HepG2 (cell line): ENCODE measurements around the gene LPO. TPM values are rescaled to one million over a fixed set of nuclear protein-coding genes. Genes with fewer than 3 reads are reported as not detected.

Experiments used
- ATAC-seq: fragments of 200-7000 bp; cut with Tn5 transposase; 3 replicates; pipeline ENCODE4 v1.9.1; 2020; ENCODE audit warnings: mild to moderate bottlenecking, moderate library complexity
- BruUV-seq: library from RNA; stranded (reverse); fragments of 400-500 nt; replicated peaks from 2 replicates; lab custom pipeline; 2021; lab: Mats Ljungman, UMichigan
- CTCF ChIA-PET: fragments of 300-600 bp; formaldehyde crosslinking; extraction: SDS; loops from one replicate; lab custom pipeline; 2021; ENCODE audit warnings: low total read pairs, inconsistent platforms, low intra/inter-chr PET ratio; lab: Yijun Ruan, JAX
- POLR2A ChIA-PET: fragments of 350-600 bp; sonication (Branson Sonifier 250); formaldehyde crosslinking; loops from one replicate; lab custom pipeline; 2020; ENCODE audit warnings: antibody characterized with exemption, inconsistent platforms; lab: Yijun Ruan, JAX
- DNase-seq: peaks from one replicate; pipeline ENCODE4 v3.0.0-alpha.2; 2015; ENCODE audit warnings: low spot score
- FAIRE-seq: peaks from 3 replicates; lab custom pipeline; 2011; peaks lifted over from hg19 to GRCh38; lab: Jason Lieb, UNC
- H2AFZ ChIP-seq: one replicate; pipeline ENCODE4 v1.6.1; 2011; ENCODE audit warnings: low read length, inconsistent platforms
- H3K27ac ChIP-seq: fragments of 300-600 bp; 3 replicates; pipeline ENCODE4 v1.8.0; 2011; ENCODE audit warnings: mixed run types, mild to moderate bottlenecking, mixed read lengths, low read length, inconsistent platforms; ENCODE audit not compliant: insufficient read depth; ENCODE audit errors: extremely low read length
- H3K27me3 ChIP-seq, 2 experiments: fragments of 200-600 bp in 1 of 2; 2 replicates in 1 of 2; 3 replicates in 1 of 2; pipeline versions ENCODE4 v1.6.0 to v1.8.0; 2011; ENCODE audit warnings: low read length in 2 of 2, mild to moderate bottlenecking in 2 of 2, moderate library complexity in 2 of 2, inconsistent platforms in 1 of 2; ENCODE audit not compliant: insufficient read depth in 2 of 2, control insufficient read depth in 1 of 2
- H3K36me3 ChIP-seq, 2 experiments: fragments of 200-600 bp in 1 of 2; replicated peaks in 1 of 2; 2 replicates in 1 of 2; 3 replicates in 1 of 2; pipeline versions ENCODE4 v1.5.1 to v1.8.0; 2011; ENCODE audit warnings: low read length in 2 of 2, inconsistent platforms in 1 of 2; ENCODE audit not compliant: insufficient read depth in 2 of 2, control insufficient read depth in 1 of 2
- H3K4me1 ChIP-seq: 2 replicates; pipeline ENCODE4 v1.5.1; 2012; ENCODE audit warnings: low read length, inconsistent platforms; ENCODE audit not compliant: insufficient read depth
- H3K4me2 ChIP-seq: 2 replicates; pipeline ENCODE4 v1.6.0; 2011; ENCODE audit warnings: low read depth, low read length, inconsistent platforms
- H3K4me3 ChIP-seq, 3 experiments: fragments of 200-600 bp in 1 of 3; sonication (generic), shearing (Covaris generic) in 1 of 3; replicated peaks in 1 of 3; 2 replicates each; pipeline ENCODE4 v1.5.1; 2011 to 2016; ENCODE audit warnings: low read length in 3 of 3, inconsistent platforms in 2 of 3, low read depth in 2 of 3, mild to moderate bottlenecking in 2 of 3, control low read depth in 1 of 3, mixed read lengths in 1 of 3; ENCODE audit not compliant: insufficient read depth in 1 of 3
- H3K79me2 ChIP-seq: one replicate; pipeline ENCODE4 v1.6.1; 2011; ENCODE audit warnings: low read length, inconsistent platforms; ENCODE audit not compliant: insufficient read depth
- H3K9ac ChIP-seq: 2 replicates; pipeline ENCODE4 v1.6.0; 2011; ENCODE audit warnings: mild to moderate bottlenecking, low read depth, low read length, inconsistent platforms; ENCODE audit not compliant: insufficient read depth
- H3K9me3 ChIP-seq: 2 replicates; pipeline ENCODE4 v1.5.1; 2012; ENCODE audit warnings: mild to moderate bottlenecking, low read length
- H4K20me1 ChIP-seq: 2 replicates; pipeline ENCODE4 v1.6.0; 2011; ENCODE audit warnings: inconsistent platforms, mild to moderate bottlenecking, low read length, moderate library complexity; ENCODE audit not compliant: insufficient read depth
- ATRX ChIP-seq: sonication (generic); formaldehyde crosslinking; IDR thresholded peaks from 2 replicates; pipeline ENCODE4 v1.4.0; 2020; ENCODE audit warnings: missing genetic modification reagents, borderline replicate concordance
- HMGXB3 ChIP-seq: sonication (generic); formaldehyde crosslinking; IDR thresholded peaks from 2 replicates; pipeline ENCODE4 v1.4.0; 2020; ENCODE audit warnings: missing genetic modification reagents, borderline replicate concordance
- NCOA5 ChIP-seq: sonication (generic); formaldehyde crosslinking; IDR thresholded peaks from 2 replicates; pipeline ENCODE4 v1.4.0; 2020; ENCODE audit warnings: missing genetic modification reagents
- PAXIP1 ChIP-seq: sonication (generic); formaldehyde crosslinking; conservative IDR thresholded peaks from 2 replicates; pipeline ENCODE4 v1.4.0; 2020; ENCODE audit warnings: mild to moderate bottlenecking, missing genetic modification reagents, moderate library complexity
- REL ChIP-seq: sonication (generic); formaldehyde crosslinking; conservative IDR thresholded peaks from 2 replicates; pipeline ENCODE4 v1.8.0; 2022; ENCODE audit warnings: mild to moderate bottlenecking, missing genetic modification reagents, moderate library complexity
- SCMH1 ChIP-seq: sonication (generic); formaldehyde crosslinking; IDR thresholded peaks from 2 replicates; pipeline ENCODE4 v1.9.0; 2021; ENCODE audit warnings: missing genetic modification reagents, mild to moderate bottlenecking, borderline replicate concordance
- SP4 ChIP-seq: sonication (generic); formaldehyde crosslinking; IDR thresholded peaks from 2 replicates; pipeline ENCODE4 v1.8.1; 2023; ENCODE audit warnings: mild to moderate bottlenecking, missing genetic modification reagents
- SRSF1 ChIP-seq: fragments of 200-400 bp; formaldehyde crosslinking; optimal IDR thresholded peaks from 2 replicates; pipeline ENCODE3; 2017; ENCODE audit warnings: mild to moderate bottlenecking, low read depth, low read length, moderate library complexity
- SYNCRIP ChIP-seq: fragments of 200-400 bp; formaldehyde crosslinking; IDR thresholded peaks from 2 replicates; pipeline ENCODE4 v1.6.1; 2018; ENCODE audit warnings: mild to moderate bottlenecking, low read depth, low read length; ENCODE audit not compliant: insufficient read depth
- TARDBP ChIP-seq: sonication (generic); formaldehyde crosslinking; IDR thresholded peaks from 2 replicates; pipeline ENCODE4 v1.8.0; 2022; ENCODE audit warnings: mild to moderate bottlenecking, missing genetic modification reagents
- TEAD2 ChIP-seq: sonication (generic); formaldehyde crosslinking; IDR thresholded peaks from 2 replicates; pipeline ENCODE4 v1.9.0; 2021; ENCODE audit warnings: missing genetic modification reagents
- XBP1 ChIP-seq: sonication (generic); formaldehyde crosslinking; IDR thresholded peaks from 2 replicates; pipeline ENCODE4 v1.5.0; 2020; ENCODE audit warnings: missing genetic modification reagents
- ZNF275 ChIP-seq: sonication (generic); formaldehyde crosslinking; IDR thresholded peaks from 2 replicates; pipeline ENCODE4 v1.8.0; 2022; ENCODE audit warnings: missing genetic modification reagents, mild to moderate bottlenecking, inconsistent platforms, borderline replicate concordance
- ZNF556 ChIP-seq: sonication (generic); formaldehyde crosslinking; IDR thresholded peaks from 2 replicates; pipeline ENCODE4 v1.4.0; 2020; ENCODE audit warnings: mild to moderate bottlenecking, missing genetic modification reagents, borderline replicate concordance
- ZNF747 ChIP-seq: sonication (generic); formaldehyde crosslinking; IDR thresholded peaks from 2 replicates; pipeline ENCODE4 v1.8.1; 2023; ENCODE audit warnings: missing genetic modification reagents, mild to moderate bottlenecking, borderline replicate concordance
- ZNF83 ChIP-seq: sonication (generic); formaldehyde crosslinking; IDR thresholded peaks from 2 replicates; pipeline ENCODE4 v1.4.0; 2020; ENCODE audit warnings: missing genetic modification reagents, mild to moderate bottlenecking, borderline replicate concordance
- WGBS: methylation state at CpG from one replicate; pipeline ENCODE4 v1.1.6; 2017; ENCODE audit warnings: low lambda C conversion rate; 5-methylcytosine and 5-hydroxymethylcytosine counted together
- in situ Hi-C: cut with HindIII; loops from 2 replicates; pipeline ENCODE4 v1.10.0; 2017; ENCODE audit warnings: low pct_unique_long_range_greater_than_20kb; ENCODE audit not compliant: extremely low pct_ligation_motif_present
- intact Hi-C: fragments of 100-400 bp; cut with micrococcal nuclease; formaldehyde crosslinking; loops from one replicate; pipeline ENCODE4 v1.10.0; 2022; ENCODE audit not compliant: unreplicated experiment
- polyA plus RNA-seq, 8 experiments: library from polyadenylated mRNA; depleted of rRNA in 3 of 8; stranded (reverse) in 7 of 8; unstranded in 1 of 8; fragments of >200 nt; fragmentation: Illumina TruSeq in 4 of 8; extraction: Trizol in 4 of 8; gene quantifications; 2 replicates each; pipeline versions ENCODE4 v1.2.1 to v1.2.3, GENCODE V29; 2011 to 2016; ENCODE audit warnings: low read depth in 4 of 8, missing spikeins in 1 of 8, mixed read lengths in 1 of 8; ENCODE audit not compliant: insufficient read depth in 1 of 8
- total RNA-seq, 5 experiments: library from RNA; depleted of rRNA; stranded (reverse); fragments of >200 nt; fragmentation: Illumina TruSeq; extraction: Trizol; gene quantifications; 2 replicates each; pipeline ENCODE4 v1.2.3, GENCODE V29; 2016; ENCODE audit warnings: low read depth in 1 of 5

Gene LPO
- total and polyA plus RNA-seq, 2 of the 13 experiments (the other 11 are each of a cell fraction or from before 2014, with no cell fraction given) = not detected

GRCh38 chr17:58202859-58203258, 35.5 kb upstream of the LPO start (continued):
- TF ChIP-seq ZNF275 (no peak), ZNF83 (no peak), NCOA5 (CRISPR knock-in tag) (no peak), PAXIP1 (CRISPR knock-in tag) (no peak), ATRX (no peak)

GRCh38 chr17:58204796-58205195, 33.6 kb upstream of the LPO start:
- Histone ChIP-seq H4K20me1 (no peaks in the 10 kb centered on the region), H2AFZ (no peak overlapping the region), H3K36me3 (peaks cover 7 to 25% of the 10 kb centered on the region in 2 experiments), H3K79me2 (no peaks in the 10 kb centered on the region), H3K27ac (no peak overlapping the region), H3K9me3 (no peaks in the 10 kb centered on the region), H3K4me2 (no peak overlapping the region), H3K4me3 (no peak overlapping the region), H3K9ac (no peak overlapping the region), H3K4me1 (peaks cover 10% of the 10 kb centered on the region; the same call in 1 of the 2 replicates), H3K27me3 (0 out of 5 replicates have a peak, but pooled peaks cover 0 to 3% of the 10 kb centered on the region in 2 experiments)
- DNase-seq (no peak), FAIRE-seq (no peak), ATAC-seq (no peak)
- POLR2A ChIA-PET = no interaction called here
- BruUV-seq = no TSS peak
- intact Hi-C loops (no loop called here), in situ Hi-C loops (no loop called here)
- CTCF ChIA-PET = no interaction called here
- 94% methylated on average over 4 of the region's 5 CpGs for WGBS
- TF ChIP-seq ZNF556 (CRISPR knock-in tag) (no peak), SYNCRIP (no peak), REL (CRISPR knock-in tag) (no peak), ZNF747 (CRISPR knock-in tag) (no peak), SP4 (CRISPR knock-in tag) (no peak), SRSF1 (no peak), TARDBP (CRISPR knock-in tag) (no peak), TEAD2 (no peak), XBP1 (CRISPR knock-in tag) (no peak), HMGXB3 (CRISPR knock-in tag) (no peak), SCMH1 (no peak)
